ENCODE data around the gene GPR141. TPM values are rescaled to one million over a fixed set of nuclear protein-coding genes. Genes with fewer than 3 reads are reported as not detected.

GPR141 gene
- total RNA-seq, 6 experiments from 2014 or later: not detected

- Mint-ChIP-seq H3K27ac (no peak overlapping the region), H3K36me3 (ENCODE audit: low read depth) (no peaks in the 10 kb centered on the region), H3K27me3 (ENCODE audit: insufficient read depth) (no peaks in the 10 kb centered on the region), H3K4me3 (no peak overlapping the region), H3K9me3 (peaks cover 48% of the 10 kb centered on the region), H3K4me1 (ENCODE audit: low read depth) (no peaks in the 10 kb centered on the region)
- no peak for TF ChIP-seq CTCF (IDR thresholded peaks at IDR 0.05)
- DNase-seq: no peak
Observed at GRCh38 chr7:37672926-37673325, 10.6 kb upstream of the GPR141 start.

- Mint-ChIP-seq H3K36me3 (ENCODE audit: low read depth) (no peaks in the 10 kb centered on the region), H3K27me3 (ENCODE audit: insufficient read depth) (no peaks in the 10 kb centered on the region), H3K4me1 (ENCODE audit: low read depth) (no peaks in the 10 kb centered on the region), H3K9me3 (peaks cover 45% of the 10 kb centered on the region), H3K4me3 (no peak overlapping the region), H3K27ac (no peak overlapping the region)
- no peak for TF ChIP-seq CTCF (IDR thresholded peaks at IDR 0.05)
- no peak for DNase-seq
Observed at GRCh38 chr7:37673523-37673922, 10.0 kb upstream of the GPR141 start.

GRCh38 chr7:37674531-37674930 lies 9.0 kb upstream of the GPR141 start:
- peaks cover 36% of the 10 kb centered on the region for H3K9me3 Mint-ChIP-seq
- H3K27me3 Mint-ChIP-seq (ENCODE audit: insufficient read depth): no peaks in the 10 kb centered on the region
- no peak for TF ChIP-seq CTCF (IDR thresholded peaks at IDR 0.05)
- no peaks in the 10 kb centered on the region for H3K4me1 Mint-ChIP-seq (ENCODE audit: low read depth)
- H3K27ac Mint-ChIP-seq: no peak overlapping the region
- no peaks in the 10 kb centered on the region for H3K36me3 Mint-ChIP-seq (ENCODE audit: low read depth)
- H3K4me3 Mint-ChIP-seq: no peak overlapping the region
- DNase-seq: no peak

- Mint-ChIP-seq H3K4me1 (ENCODE audit: low read depth) (no peaks in the 10 kb centered on the region), H3K27me3 (ENCODE audit: insufficient read depth) (no peaks in the 10 kb centered on the region), H3K36me3 (ENCODE audit: low read depth) (no peaks in the 10 kb centered on the region), H3K9me3 (peaks cover 40% of the 10 kb centered on the region), H3K4me3 (no peak overlapping the region), H3K27ac (no peak overlapping the region)
- TF ChIP-seq CTCF (IDR thresholded peaks at IDR 0.05): no peak
- DNase-seq: no peak
Observed at GRCh38 chr7:37675749-37676148, 7.8 kb upstream of the GPR141 start.

GRCh38 chr7:37684927-37685326 lies 1.4 kb downstream of the GPR141 start:
- Mint-ChIP-seq H3K9me3 (peaks cover 44% of the 10 kb centered on the region), H3K27me3 (ENCODE audit: insufficient read depth) (no peaks in the 10 kb centered on the region), H3K4me3 (no peak overlapping the region), H3K27ac (no peak overlapping the region), H3K4me1 (ENCODE audit: low read depth) (no peaks in the 10 kb centered on the region), H3K36me3 (ENCODE audit: low read depth) (peaks cover 4% of the 10 kb centered on the region; the same call in 1 of the 2 replicates)
- DNase-seq: no peak
- no peak for TF ChIP-seq CTCF (IDR thresholded peaks at IDR 0.05)
